ENCODE results near the gene TBC1D9. TPM values are rescaled to one million over a fixed set of nuclear protein-coding genes. Genes with fewer than 3 reads are reported as not detected.
A peak's percentile ranks its signal among the peaks of the same experiment; 100 is the strongest.
"Not testable (repeated sequence)": the region's sequence is repeated elsewhere in the genome, so short reads cannot be mapped to it uniquely, and the experiment has no call there.

The TBC1D9 gene
- 11.8 and 12.9 TPM in 2 replicates for total RNA-seq (2014; rRNA removed; shearing (Covaris generic))

- DNase-seq (ENCODE audit: low spot score) = peak; percentile 93
Observed at GRCh38 chr4:140756319-140757231, at the start of gene TBC1D9. TSS of gene TBC1D9 (minus strand) at chr4:140756385. CDS start at chr4:140756045, 340 bp downstream.

GRCh38 chr4:140805293-140805692 is 49.1 kb upstream of the TBC1D9 start:
- DNase-seq (ENCODE audit: low spot score) = no peak

DNA sequence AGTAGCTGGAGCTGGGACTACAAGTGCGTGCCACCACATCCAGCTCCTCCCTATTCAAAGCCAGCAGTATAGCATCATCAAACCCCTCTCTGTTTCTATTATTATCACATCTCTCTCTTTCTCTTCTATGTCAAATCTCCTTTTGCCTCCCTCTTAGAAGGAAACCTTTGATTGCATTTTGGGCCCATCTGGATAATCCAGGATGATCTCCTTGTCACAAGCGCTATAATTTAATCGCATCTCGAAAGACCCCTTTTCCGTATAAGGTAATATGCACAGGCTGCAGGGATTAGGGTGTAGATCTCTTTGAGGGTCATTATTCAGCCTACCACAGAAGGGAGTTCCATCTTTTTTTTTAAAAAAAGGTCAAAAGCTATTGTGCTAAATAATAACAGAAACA is 46.4 kb upstream of the TBC1D9 start:
- no peak for DNase-seq (ENCODE audit: low spot score)

- DNase-seq (ENCODE audit: low spot score) = no peak
Observed at GRCh38 chr4:140800666-140801065, 44.5 kb upstream of the TBC1D9 start.

- no peak for DNase-seq (ENCODE audit: low spot score)
Observed at GRCh38 chr4:140799686-140800225, 43.6 kb upstream of the TBC1D9 start.

DNA sequence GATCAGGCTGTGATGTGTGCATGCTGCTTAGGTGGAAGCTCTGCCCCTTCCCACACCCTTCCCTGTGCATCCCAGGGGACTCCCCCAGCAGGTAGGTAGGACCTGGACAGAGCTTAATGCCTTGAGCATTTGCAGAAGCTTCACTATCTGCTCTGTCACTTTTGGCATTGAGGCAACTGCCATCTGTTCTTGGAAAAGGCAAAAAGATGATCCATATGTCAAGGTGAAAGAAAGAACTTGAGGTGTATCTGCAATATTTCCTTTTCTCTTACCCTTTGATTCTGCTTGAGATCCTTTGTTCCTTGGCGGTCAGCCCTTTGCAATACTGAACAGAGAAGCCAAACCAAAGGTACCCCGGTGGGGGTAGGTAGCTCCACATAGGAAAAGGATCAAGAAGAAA is 37.1 kb upstream of the TBC1D9 start:
- no peak for DNase-seq (ENCODE audit: low spot score)

DNA sequence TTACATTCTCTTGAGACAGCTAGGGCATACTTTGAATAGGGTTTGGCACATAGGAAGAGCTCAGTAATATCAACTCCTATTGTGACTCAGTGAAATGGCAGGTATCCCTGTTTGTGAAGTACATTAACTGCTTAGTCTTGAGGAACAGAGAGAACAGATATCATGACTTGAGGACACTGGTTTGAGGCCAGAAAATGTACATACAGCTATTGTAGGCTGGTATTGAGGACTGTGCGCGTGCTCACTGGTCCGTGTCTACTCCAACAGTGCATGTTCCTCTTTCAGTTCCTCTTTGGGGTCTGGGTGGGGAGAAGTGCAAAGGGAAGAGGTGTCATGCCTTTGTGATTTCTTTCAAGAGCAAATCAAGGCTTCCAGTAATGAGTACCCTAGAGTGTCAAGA is 34.6 kb upstream of the TBC1D9 start:
- DNase-seq (ENCODE audit: low spot score) = no peak

DNA sequence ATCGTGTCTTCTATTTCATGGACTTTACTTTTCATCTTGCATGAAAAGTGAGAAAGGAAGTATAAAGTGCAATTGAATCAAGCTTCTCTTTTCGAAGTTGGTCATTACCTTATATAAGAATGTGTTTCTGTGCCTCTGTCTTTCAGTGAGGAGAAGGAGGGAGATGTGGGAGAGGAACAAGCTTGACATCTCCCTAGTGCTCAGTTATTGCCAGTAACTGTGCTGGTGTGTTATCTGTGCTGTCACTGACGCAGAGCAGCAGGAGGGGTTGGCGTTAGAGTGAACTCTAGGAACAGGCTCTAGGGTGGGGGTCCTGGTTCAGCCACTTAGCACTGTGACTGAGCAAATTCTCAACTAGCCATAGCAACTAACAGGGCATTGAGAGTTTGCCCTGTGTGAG is 34.0 kb upstream of the TBC1D9 start:
- no peak for DNase-seq (ENCODE audit: low spot score)

DNA sequence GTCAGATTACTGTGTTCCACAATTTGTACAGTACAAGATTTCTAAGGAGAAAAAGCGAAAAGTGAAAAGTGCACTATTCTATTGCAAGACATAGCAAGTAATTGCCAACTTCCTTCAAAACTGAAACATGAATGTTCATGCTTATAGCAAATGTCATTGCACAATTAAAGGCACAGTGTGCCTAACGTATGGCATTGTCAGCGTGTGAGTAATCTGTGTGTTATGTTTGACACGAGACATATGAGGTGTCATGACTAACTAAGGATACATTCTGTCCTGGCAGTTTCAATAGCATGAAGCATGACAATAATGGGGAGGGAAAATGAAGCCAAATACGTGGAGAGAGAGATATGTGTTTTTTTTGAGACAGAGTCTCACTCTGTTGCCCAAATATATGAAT is 33.6 kb upstream of the TBC1D9 start:
- no peak for DNase-seq (ENCODE audit: low spot score)

DNA sequence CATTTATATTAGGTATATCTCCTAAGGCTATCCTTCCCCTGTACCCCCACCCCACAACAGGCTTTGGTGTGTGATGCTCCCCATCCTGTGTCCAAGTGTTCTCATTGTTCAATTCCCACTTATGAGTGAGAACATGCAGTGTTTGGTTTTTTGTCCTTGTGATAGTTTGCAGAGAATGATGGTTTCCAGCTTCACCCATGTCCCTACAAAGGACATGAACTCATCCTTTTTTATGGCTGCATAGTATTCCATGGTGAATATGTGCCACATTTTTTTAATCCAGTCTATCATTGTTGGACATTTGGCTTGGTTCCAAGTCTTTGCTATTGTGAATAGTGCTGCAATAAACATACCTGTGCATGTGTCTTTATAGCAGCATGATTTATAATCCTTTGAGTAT is 26.6 kb upstream of the TBC1D9 start:
- DNase-seq (ENCODE audit: low spot score) = not testable (repeated sequence)

DNA sequence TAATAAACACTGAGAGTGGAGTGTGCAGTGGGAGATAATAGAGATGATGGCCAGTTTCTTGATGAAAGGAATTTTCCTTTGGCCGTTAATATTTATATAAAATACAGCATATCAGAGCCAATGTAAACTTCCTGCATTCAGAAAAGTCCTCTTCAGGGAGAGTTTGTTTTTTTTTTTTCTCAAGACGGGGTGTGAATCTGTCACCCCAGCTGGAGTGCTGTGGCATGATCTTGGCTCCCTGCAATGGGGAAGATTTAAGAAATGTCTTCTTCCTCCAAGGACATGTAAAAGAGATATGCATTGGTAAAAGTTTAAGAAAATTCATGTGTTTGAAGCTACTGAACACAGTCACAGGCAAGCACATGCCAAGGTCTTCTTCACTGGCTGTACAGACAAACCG is 25.4 kb upstream of the TBC1D9 start:
- DNase-seq (ENCODE audit: low spot score) = no peak

DNA sequence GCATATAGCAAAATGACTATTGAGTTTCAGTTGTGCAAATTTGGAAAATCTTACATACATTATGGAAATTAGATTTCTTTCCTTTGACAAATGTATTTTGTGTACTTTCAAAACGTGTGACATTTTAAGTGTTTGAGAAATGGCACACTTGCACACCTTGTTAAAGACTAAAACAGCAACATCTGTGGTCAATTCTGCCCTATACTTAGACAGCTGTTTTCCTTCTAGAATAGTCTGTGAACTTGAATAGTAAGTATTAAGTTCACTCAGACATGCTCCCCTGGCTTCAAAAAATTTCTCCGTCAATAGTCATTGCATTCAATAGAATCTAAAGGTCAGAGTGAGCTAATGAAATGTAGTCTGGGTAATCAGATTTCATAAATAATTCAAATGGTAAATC is 21.7 kb upstream of the TBC1D9 start:
- no peak for DNase-seq (ENCODE audit: low spot score)

- no peak for DNase-seq (ENCODE audit: low spot score)
Observed at GRCh38 chr4:140777386-140777785, 21.2 kb upstream of the TBC1D9 start.

DNA sequence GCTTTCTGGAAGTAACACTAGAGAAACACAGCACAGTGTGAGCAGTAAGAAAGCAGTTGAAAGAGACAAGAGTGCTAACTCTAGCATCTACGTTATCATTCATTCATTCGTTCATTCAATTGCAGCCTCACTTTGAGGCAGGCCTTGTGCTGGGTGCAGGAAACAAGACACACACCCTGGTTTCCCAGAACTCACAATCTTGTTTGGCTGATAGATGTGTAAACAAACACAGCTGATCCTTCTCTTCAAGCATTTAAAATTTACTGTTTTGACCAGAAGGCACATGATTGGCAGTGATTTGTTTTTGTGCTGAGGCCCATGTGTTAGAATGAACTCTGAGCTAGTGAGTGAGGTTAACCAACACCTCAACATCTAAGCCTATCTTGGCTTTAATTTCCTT is 20.4 kb upstream of the TBC1D9 start:
- DNase-seq (ENCODE audit: low spot score) = no peak

DNA sequence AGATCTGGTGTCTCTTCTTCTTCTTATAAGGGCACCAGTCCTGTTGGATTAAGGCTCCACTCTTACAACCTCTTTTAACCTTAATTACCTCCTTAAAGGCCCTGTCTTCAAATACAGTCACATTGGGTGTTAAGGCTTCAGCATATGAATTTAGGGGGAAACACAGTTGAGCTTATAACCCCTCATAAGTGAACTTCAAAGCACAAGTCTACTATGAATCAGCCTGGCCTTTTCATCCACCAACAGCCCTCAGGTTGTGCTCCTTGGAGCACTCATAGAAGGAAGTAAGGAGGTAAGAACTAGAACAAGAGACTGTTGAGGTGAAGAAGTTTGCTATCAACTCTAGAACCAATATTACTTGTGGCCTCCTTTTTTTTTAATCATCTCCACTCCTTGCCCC is 18.8 kb upstream of the TBC1D9 start:
- DNase-seq (ENCODE audit: low spot score) = no peak

- no peak for DNase-seq (ENCODE audit: low spot score)
Observed at GRCh38 chr4:140774510-140774909, 18.3 kb upstream of the TBC1D9 start.

DNA sequence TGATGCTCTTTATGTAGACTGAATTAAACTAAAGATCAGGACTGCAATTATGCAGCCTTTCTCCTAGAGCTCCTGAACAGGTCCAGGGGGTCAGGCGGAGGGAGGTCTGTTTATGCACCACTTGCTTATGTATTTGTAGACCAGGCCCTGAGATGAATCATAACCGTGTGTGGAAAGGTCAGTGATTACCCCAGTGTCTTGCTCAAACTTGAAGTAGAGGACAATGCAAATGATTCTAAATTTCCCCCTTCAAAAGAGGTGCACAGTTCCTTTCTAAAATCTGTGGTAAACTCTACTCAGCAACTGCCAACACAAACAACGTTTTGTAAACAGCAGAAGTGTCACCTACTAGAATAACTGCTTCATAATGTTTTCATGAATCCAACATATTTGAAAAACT is 13.0 kb upstream of the TBC1D9 start:
- no peak for DNase-seq (ENCODE audit: low spot score)

DNA sequence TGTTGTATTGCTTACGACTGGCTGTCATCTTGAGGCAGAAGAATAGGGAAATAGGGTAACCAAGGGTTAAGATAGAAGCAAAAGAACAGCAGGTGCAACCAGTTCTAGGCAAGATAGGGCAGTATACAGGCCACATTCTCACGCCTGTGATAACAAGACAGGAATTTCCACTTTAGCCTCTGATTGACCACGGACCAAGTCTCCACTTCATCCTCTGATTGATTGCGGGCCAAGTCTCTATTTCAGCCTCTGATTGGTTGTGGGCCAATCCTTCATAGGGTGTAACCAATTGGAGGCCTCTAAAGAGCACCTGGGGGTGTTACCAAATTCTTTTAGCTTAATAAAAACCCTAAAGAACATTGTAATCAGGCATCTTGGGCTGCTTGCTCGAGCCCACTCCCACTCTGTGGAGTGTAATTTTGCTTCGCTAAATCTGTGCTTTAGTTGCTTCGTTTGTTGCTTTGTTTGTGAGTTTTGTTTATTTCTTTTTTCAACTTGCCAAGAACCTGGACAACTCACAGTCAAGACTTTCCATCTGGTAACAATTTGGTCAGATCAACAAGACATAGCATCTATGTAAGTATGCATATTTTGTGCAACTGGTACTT is 8.7 kb upstream of the TBC1D9 start:
- DNase-seq (ENCODE audit: low spot score) = no peak

DNA sequence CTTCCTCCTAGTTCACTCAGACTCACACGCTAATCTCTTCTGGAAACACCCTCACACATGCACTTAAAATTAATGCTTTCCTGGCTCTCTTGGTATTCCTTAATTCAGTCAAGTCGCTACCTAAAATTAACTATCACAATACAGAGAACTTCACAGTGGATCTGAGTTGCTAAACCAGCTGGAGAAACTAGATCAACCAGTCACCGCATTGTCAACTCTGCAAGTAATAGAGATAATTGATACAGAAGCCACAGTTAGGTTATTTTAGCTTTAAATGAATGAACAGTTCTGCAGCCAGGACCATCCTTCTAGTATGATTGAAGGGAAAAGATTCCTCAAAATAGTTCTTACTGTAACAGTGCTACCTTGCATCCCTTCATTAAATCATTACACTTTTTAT is 6.0 kb upstream of the TBC1D9 start:
- no peak for DNase-seq (ENCODE audit: low spot score)

- DNase-seq (ENCODE audit: low spot score) = no peak
Observed at GRCh38 chr4:140757232-140757630, 1.0 kb upstream of the TBC1D9 start.

GRCh38 chr4:140755774-140756318 is 339 bp downstream of the TBC1D9 start:
- no peak for DNase-seq (ENCODE audit: low spot score)

GRCh38 chr4:140754918-140755773 is 1.0 kb downstream of the TBC1D9 start:
- DNase-seq (ENCODE audit: low spot score) = no peak
